Measurements from ENCODE around the gene EML4. TPM values are rescaled to one million over a fixed set of nuclear protein-coding genes. Genes with fewer than 3 reads are reported as not detected.

The EML4 gene
- total and polyA plus RNA-seq, 2 of the 13 experiments (the other 11 are each of a cell fraction or from before 2014, with no cell fraction given) = 243 to 476 TPM

- TF ChIP-seq NFIC (IDR thresholded peaks at IDR 0.05; ENCODE audit: low read length) (no peak), CREB3 (CRISPR knock-in tag; IDR thresholded peaks at IDR 0.05) (peak; percentile 72; the same call in 1 of the 2 replicates), PRMT3 (CRISPR knock-in tag; IDR thresholded peaks at IDR 0.05; ENCODE audit: borderline replicate concordance, low read depth) (no peak), CHD2 (IDR thresholded peaks at IDR 0.05; ENCODE audit: low read depth, low read length) (no peak), FOXK1 (CRISPR knock-in tag; IDR thresholded peaks at IDR 0.05; ENCODE audit: borderline replicate concordance, low read depth) (peak; percentile 47; the same call in 1 of the 2 replicates), HNRNPL (IDR thresholded peaks at IDR 0.05; ENCODE audit: low read depth, low read length) (peak; percentile 92), GATAD2A (CRISPR knock-in tag; IDR thresholded peaks at IDR 0.05) (peak; percentile 42; the same call in 1 of the 2 replicates), SMYD3 (CRISPR knock-in tag; IDR thresholded peaks at IDR 0.05) (no peak), ONECUT2 (CRISPR knock-in tag; IDR thresholded peaks at IDR 0.05) (no peak), ZNF18 (CRISPR knock-in tag; IDR thresholded peaks at IDR 0.05; ENCODE audit: insufficient replicate concordance) (peak; percentile 55), ZSCAN31 (CRISPR knock-in tag; IDR thresholded peaks at IDR 0.05; ENCODE audit: low read depth) (peak; percentile 88; the same call in 1 of the 2 replicates), PRPF4 (IDR thresholded peaks at IDR 0.05; ENCODE audit: low read depth, low read length, poor library complexity, severe bottlenecking) (no peak), SATB2 (CRISPR knock-in tag; IDR thresholded peaks at IDR 0.05) (peak; percentile 54; the same call in 1 of the 2 replicates), RBM39 (IDR thresholded peaks at IDR 0.05; ENCODE audit: low read depth, low read length, poor library complexity, severe bottlenecking) (peak; percentile 95), ZBTB46 (CRISPR knock-in tag; IDR thresholded peaks at IDR 0.05; ENCODE audit: borderline replicate concordance) (no peak), MYC (CRISPR knock-in tag; IDR thresholded peaks at IDR 0.05; ENCODE audit: borderline replicate concordance) (peak; percentile 64), ZEB1 (IDR thresholded peaks at IDR 0.05; ENCODE audit: insufficient replicate concordance, low read depth) (no peak), REPIN1 (CRISPR knock-in tag; IDR thresholded peaks at IDR 0.05; ENCODE audit: borderline replicate concordance, low read depth) (no peak), ZNF766 (CRISPR knock-in tag; IDR thresholded peaks at IDR 0.05; ENCODE audit: borderline replicate concordance) (peak; percentile 65; the same call in 1 of the 2 replicates), CCAR2 (optimal IDR thresholded peaks at IDR 0.05; ENCODE audit: low read depth, low read length) (no peak), RORA (CRISPR knock-in tag; IDR thresholded peaks at IDR 0.05) (no peak), ZNF674 (CRISPR knock-in tag; IDR thresholded peaks at IDR 0.05; ENCODE audit: low read depth) (peak; percentile 78; the same call in 1 of the 2 replicates), ZNF790 (CRISPR knock-in tag; IDR thresholded peaks at IDR 0.05; ENCODE audit: borderline replicate concordance) (peak; percentile 86; the same call in 1 of the 2 replicates), MLX (CRISPR knock-in tag; IDR thresholded peaks at IDR 0.05) (0 out of 2 replicates have a peak, but pooled peaks have one; percentile 19), SMARCC2 (IDR thresholded peaks at IDR 0.05) (no peak)
Measured at GRCh38 chr2:42169100-42169873, at the start of gene EML4 (continued).

Measured in HepG2 (cell line).